ENCODE measurements around the gene CHCHD10. TPM values are rescaled to one million over a fixed set of nuclear protein-coding genes. Genes with fewer than 3 reads are reported as not detected.
"Not testable (repeated sequence)": the region's sequence is repeated elsewhere in the genome, so short reads cannot be mapped to it uniquely, and the experiment has no call there.

Gene CHCHD10
- total RNA-seq, 1 donor from 2014 or later: 3.7 TPM

DNA sequence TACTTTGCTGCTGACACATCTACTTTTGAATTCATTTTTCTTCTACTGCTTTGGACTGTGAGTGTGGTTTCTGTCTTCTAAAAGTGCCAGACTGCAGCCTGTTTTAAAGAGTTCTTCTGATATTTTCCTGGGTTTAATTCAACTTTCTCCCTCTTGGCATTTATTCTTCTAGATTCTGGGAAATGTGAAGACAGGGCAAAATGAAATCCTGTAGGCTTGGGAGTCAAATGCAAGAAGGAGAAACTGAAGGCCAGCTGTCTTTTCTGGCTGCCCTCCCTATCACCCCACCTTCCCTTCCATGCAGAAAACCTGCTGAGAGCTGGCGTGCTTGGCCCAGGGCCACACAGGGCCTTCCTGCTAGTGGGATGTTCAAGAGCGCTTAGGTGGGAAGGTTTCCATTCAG lies 24.5 kb downstream of the CHCHD10 start:
- peak overlapping the region; percentile 64 for H3K27ac ChIP-seq (ENCODE audit: low read depth, low read length)
- H3K4me3 ChIP-seq (ENCODE audit: low read length in 3 of 3): peak overlapping the region in 2 of 3 donors; percentile 3

DNA sequence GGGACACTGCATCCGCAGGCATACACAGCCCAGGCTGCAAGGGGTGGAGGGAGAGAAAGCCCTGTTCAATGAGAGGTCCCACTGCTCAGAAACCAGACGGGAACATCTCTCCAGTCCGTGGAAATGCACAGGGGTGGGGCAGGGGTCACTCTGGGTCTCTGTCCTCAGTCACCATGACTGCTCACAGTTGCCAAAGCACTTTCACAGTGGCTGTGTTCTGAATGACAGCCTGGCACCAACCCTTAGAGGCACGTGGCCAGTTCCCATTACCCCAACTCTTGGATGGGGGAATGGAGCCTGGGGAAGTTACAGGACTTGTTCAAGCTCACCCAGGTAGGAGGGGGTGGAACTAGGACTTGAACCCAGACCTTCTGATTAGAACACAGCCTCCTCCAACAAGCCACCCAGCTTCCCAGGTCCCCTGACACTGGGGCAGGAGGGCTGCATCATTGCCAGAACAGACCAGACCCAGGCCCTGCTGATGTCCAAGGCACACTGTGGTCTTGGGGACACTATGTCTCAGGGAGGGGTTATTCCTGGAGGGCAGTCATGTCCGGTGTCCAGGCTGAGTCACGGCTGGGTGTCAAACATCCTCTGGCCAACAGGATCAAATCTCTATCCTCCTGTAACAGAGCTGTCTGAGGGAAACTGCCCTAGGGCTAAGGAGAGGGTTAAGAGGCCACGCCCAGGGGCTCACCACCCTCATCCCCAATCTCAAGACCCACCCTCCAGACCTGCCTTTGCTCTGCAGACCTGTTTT lies 25.1 kb downstream of the CHCHD10 start:
- Histone ChIP-seq H3K9ac (ENCODE audit: low read depth in 1 of 3, low read length in 3 of 3) (peak overlapping the region; percentile 40 to 60 (median 40)), H3K36me3 (ENCODE audit: control insufficient read depth in 3 of 3, insufficient read depth in 3 of 3, low read length in 3 of 3) (peaks cover 15 to 29% (median 25%) of the 10 kb centered on the region in 3 donors), H3K27ac (ENCODE audit: low read depth, low read length) (peak overlapping the region; percentile 64), H3K4me3 (ENCODE audit: low read length in 3 of 3) (peak overlapping the region in 2 of 3 donors; percentile 3), H3K27me3 (ENCODE audit: control insufficient read depth in 3 of 3, insufficient read depth in 3 of 3, low read length in 3 of 3) (no peaks in the 10 kb centered on the region), H3K4me1 (ENCODE audit: control insufficient read depth in 3 of 3, insufficient read depth in 3 of 3, low read length in 3 of 3) (peaks cover 18 to 26% (median 20%) of the 10 kb centered on the region in 3 donors), H3K9me3 (ENCODE audit: control insufficient read depth in 3 of 3, low read length in 3 of 3) (no peaks in the 10 kb centered on the region)

More for the DNA sequence above, 24.5 kb downstream of the CHCHD10 start:
- Histone ChIP-seq H3K9me3 (ENCODE audit: control insufficient read depth in 3 of 3, low read length in 3 of 3) (no peaks in the 10 kb centered on the region), H3K27me3 (ENCODE audit: control insufficient read depth in 3 of 3, insufficient read depth in 3 of 3, low read length in 3 of 3) (no peaks in the 10 kb centered on the region), H3K4me1 (ENCODE audit: control insufficient read depth in 3 of 3, insufficient read depth in 3 of 3, low read length in 3 of 3) (peaks cover 18 to 26% (median 20%) of the 10 kb centered on the region in 3 donors), H3K9ac (ENCODE audit: low read depth in 1 of 3, low read length in 3 of 3) (peak overlapping the region in 1 of 3 donors; percentile 60), H3K36me3 (ENCODE audit: control insufficient read depth in 3 of 3, insufficient read depth in 3 of 3, low read length in 3 of 3) (peaks cover 15 to 29% (median 25%) of the 10 kb centered on the region in 3 donors)

DNA sequence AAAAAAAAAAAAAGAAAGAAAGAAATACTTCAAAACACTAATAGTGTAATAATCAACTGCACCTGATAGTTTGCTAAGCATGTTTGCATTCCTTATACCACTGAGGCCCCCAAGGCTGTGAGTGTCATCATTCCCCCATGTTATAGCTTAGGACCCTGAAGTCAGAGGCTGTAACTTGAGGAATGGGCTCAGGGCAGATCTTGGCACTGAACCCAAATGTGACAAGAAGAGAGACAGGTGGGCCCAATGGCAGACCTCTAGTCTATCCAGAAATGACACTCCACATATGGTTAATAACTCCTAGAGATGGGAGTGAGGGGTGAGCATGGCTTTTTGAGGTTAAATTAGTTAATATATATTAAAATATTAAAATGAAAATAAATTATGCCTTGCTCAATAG lies 30.1 kb downstream of the CHCHD10 start:
- Histone ChIP-seq H3K4me3 (ENCODE audit: low read length in 3 of 3) (no peak overlapping the region), H3K27me3 (ENCODE audit: control insufficient read depth in 3 of 3, insufficient read depth in 3 of 3, low read length in 3 of 3) (no peaks in the 10 kb centered on the region), H3K27ac (ENCODE audit: low read depth, low read length) (no peak overlapping the region), H3K36me3 (ENCODE audit: control insufficient read depth in 3 of 3, insufficient read depth in 3 of 3, low read length in 3 of 3) (peaks cover 0 to 5% (median 3%) of the 10 kb centered on the region in 3 donors), H3K9me3 (ENCODE audit: control insufficient read depth in 3 of 3, low read length in 3 of 3) (no peaks in the 10 kb centered on the region), H3K9ac (ENCODE audit: low read depth in 1 of 3, low read length in 3 of 3) (no peak overlapping the region), H3K4me1 (ENCODE audit: control insufficient read depth in 3 of 3, insufficient read depth in 3 of 3, low read length in 3 of 3) (peaks cover 7 to 12% (median 7%) of the 10 kb centered on the region in 3 donors)

DNA sequence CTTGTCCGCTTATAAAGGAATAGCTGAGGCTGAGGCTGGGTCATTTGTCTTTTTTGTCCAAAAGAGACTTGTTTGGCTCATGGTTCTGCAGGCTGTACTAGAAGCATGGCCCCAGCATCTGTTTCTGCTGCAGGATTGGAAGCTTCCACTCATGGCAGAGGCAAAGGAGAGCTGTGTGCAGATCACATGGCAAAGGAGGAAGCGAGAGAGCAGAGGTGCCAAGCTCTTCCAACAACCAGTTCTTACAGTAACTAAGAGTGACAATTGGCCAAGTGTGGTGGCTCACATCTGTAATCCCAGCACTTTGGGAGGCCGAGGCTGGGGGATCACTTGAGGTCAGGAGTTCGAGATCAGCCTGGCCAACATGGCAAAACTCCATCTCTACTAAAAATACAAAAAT lies 39.7 kb downstream of the CHCHD10 start:
- H3K27ac ChIP-seq (ENCODE audit: low read depth, low read length); H3K4me3 ChIP-seq (ENCODE audit: low read length in 3 of 3); H3K27me3 ChIP-seq (ENCODE audit: control insufficient read depth in 3 of 3, insufficient read depth in 3 of 3, low read length in 3 of 3); H3K36me3 ChIP-seq (ENCODE audit: control insufficient read depth in 3 of 3, insufficient read depth in 3 of 3, low read length in 3 of 3); H3K4me1 ChIP-seq (ENCODE audit: control insufficient read depth in 3 of 3, insufficient read depth in 3 of 3, low read length in 3 of 3); H3K9ac ChIP-seq (ENCODE audit: low read depth in 1 of 3, low read length in 3 of 3); H3K9me3 ChIP-seq (ENCODE audit: control insufficient read depth in 3 of 3, low read length in 3 of 3): not testable (repeated sequence)

DNA sequence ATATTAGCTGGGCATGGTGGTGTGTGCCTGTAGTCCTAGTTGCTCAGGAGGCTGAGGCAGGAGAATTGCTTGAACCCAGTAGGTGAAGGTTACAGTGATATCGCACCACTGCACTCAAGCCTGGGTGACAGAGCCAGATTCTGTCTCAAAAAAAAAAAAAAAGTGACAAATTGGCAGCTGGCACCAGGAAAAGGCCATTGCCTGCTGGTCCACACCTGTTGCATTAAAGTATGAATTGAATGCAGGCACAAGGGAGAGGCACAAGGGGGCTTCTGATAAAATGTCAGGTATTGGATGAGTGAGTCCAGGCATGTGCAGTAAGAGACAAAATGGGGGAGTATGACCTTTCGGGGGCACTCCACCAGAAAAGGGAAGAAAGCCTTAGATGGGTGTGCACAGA lies 45.0 kb downstream of the CHCHD10 start:
- Histone ChIP-seq H3K9me3 (ENCODE audit: control insufficient read depth in 3 of 3, low read length in 3 of 3) (no peaks in the 10 kb centered on the region), H3K27me3 (ENCODE audit: control insufficient read depth in 3 of 3, insufficient read depth in 3 of 3, low read length in 3 of 3) (no peaks in the 10 kb centered on the region), H3K4me3 (ENCODE audit: low read length in 3 of 3) (no peak overlapping the region), H3K36me3 (ENCODE audit: control insufficient read depth in 3 of 3, insufficient read depth in 3 of 3, low read length in 3 of 3) (no peaks in the 10 kb centered on the region), H3K4me1 (ENCODE audit: control insufficient read depth in 3 of 3, insufficient read depth in 3 of 3, low read length in 3 of 3) (peaks cover 0 to 4% (median under 1%) of the 10 kb centered on the region in 3 donors), H3K27ac (ENCODE audit: low read depth, low read length) (no peak overlapping the region), H3K9ac (ENCODE audit: low read depth in 1 of 3, low read length in 3 of 3) (no peak overlapping the region)

DNA sequence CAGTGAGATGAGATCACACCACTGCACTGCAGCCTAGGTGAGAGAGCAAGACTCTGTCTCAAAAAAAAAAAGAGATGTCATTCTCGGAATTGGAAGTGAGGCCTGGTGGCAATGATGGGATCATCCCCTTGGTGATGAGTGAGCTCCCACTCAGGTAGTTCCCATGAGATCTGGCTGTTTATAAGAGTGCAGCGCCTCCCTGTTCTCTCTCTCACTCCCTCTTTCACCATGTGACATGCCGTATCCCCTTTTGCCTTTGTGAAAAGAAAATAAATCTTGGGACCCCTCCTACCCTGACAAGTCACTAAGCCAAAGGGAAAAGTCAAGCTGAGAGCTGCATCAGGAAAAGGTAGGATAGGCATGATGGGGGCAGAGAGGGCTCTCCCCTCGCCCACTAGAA lies 45.6 kb downstream of the CHCHD10 start:
- Histone ChIP-seq H3K27me3 (ENCODE audit: control insufficient read depth in 3 of 3, insufficient read depth in 3 of 3, low read length in 3 of 3) (no peaks in the 10 kb centered on the region), H3K9me3 (ENCODE audit: control insufficient read depth in 3 of 3, low read length in 3 of 3) (no peaks in the 10 kb centered on the region), H3K4me3 (ENCODE audit: low read length in 3 of 3) (no peak overlapping the region), H3K36me3 (ENCODE audit: control insufficient read depth in 3 of 3, insufficient read depth in 3 of 3, low read length in 3 of 3) (no peaks in the 10 kb centered on the region), H3K27ac (ENCODE audit: low read depth, low read length) (no peak overlapping the region), H3K4me1 (ENCODE audit: control insufficient read depth in 3 of 3, insufficient read depth in 3 of 3, low read length in 3 of 3) (peaks cover 3 to 6% (median 3%) of the 10 kb centered on the region in 3 donors), H3K9ac (ENCODE audit: low read depth in 1 of 3, low read length in 3 of 3) (no peak overlapping the region)

DNA sequence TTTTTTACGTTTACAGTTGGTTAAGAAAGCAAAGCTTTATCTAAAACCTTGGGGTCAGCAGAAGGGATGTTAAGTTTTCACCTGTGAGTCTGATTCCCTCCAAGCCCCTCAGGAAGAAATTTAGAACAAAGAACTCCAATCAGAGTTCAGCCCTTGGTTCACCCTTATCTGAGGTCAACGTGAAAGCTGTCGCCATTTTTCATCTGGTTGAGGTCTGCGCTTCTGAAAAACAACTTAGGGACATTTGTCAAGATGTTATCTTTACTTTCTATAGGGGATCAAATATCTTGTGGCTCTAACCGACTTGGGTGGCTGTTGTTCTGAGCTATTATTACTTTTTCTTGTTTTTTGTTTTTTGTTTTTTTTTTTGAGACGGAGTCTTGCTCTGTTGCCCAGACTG lies 46.9 kb downstream of the CHCHD10 start:
- Histone ChIP-seq H3K36me3 (ENCODE audit: control insufficient read depth in 3 of 3, insufficient read depth in 3 of 3, low read length in 3 of 3) (no peaks in the 10 kb centered on the region), H3K27me3 (ENCODE audit: control insufficient read depth in 3 of 3, insufficient read depth in 3 of 3, low read length in 3 of 3) (no peaks in the 10 kb centered on the region), H3K27ac (ENCODE audit: low read depth, low read length) (no peak overlapping the region), H3K4me3 (ENCODE audit: low read length in 3 of 3) (no peak overlapping the region), H3K9ac (ENCODE audit: low read depth in 1 of 3, low read length in 3 of 3) (no peak overlapping the region), H3K9me3 (ENCODE audit: control insufficient read depth in 3 of 3, low read length in 3 of 3) (no peaks in the 10 kb centered on the region), H3K4me1 (ENCODE audit: control insufficient read depth in 3 of 3, insufficient read depth in 3 of 3, low read length in 3 of 3) (peaks cover 6 to 13% (median 10%) of the 10 kb centered on the region in 3 donors)

DNA sequence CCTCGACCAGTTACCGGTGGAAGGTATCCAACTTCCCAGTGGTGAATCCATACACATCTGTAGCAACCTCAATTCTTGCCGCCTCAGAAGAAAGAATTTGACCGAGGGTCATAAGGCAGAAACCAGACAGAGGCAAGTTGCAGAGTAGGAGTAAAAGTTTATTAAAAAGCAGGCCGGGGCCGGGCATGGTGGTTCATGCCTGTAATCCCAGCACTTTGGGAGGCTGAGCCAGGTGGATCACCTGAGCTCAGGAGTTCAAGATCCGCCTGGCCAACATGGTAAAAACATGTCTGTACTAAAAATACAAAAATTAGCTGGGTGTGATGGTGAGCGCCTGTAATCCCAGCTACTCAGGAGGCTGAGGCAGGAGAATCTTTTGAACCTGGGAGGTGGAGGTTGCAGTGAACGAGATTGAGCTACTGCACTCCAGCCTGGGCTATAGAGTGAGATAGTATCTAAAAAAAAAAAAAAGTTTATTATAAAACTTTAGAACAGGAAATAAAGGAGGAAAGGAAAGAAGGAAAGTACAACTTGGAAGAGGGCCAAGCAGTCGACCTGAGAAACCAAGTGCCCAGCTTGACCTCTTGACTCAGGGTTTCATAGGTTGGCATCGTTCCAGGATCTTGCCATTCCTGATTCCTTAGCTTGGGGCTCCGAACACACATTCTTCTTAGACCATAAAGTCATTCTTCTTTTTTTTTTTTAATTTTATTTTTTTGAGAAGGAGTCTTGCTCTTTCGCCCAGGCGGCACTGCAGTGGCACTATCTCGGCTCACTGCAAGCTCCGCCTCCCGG lies 49.2 kb downstream of the CHCHD10 start:
- no peak overlapping the region for H3K9ac ChIP-seq (ENCODE audit: low read depth in 1 of 3, low read length in 3 of 3)
- no peaks in the 10 kb centered on the region for H3K27me3 ChIP-seq (ENCODE audit: control insufficient read depth in 3 of 3, insufficient read depth in 3 of 3, low read length in 3 of 3)
- H3K4me1 ChIP-seq (ENCODE audit: control insufficient read depth in 3 of 3, insufficient read depth in 3 of 3, low read length in 3 of 3): peaks cover 6 to 19% (median 10%) of the 10 kb centered on the region in 3 donors
- H3K36me3 ChIP-seq (ENCODE audit: control insufficient read depth in 3 of 3, insufficient read depth in 3 of 3, low read length in 3 of 3): peaks cover 6 to 10% (median 9%) of the 10 kb centered on the region in 3 donors
- no peak overlapping the region for H3K27ac ChIP-seq (ENCODE audit: low read depth, low read length)
- H3K4me3 ChIP-seq (ENCODE audit: low read length in 3 of 3): no peak overlapping the region
- no peaks in the 10 kb centered on the region for H3K9me3 ChIP-seq (ENCODE audit: control insufficient read depth in 3 of 3, low read length in 3 of 3)

DNA sequence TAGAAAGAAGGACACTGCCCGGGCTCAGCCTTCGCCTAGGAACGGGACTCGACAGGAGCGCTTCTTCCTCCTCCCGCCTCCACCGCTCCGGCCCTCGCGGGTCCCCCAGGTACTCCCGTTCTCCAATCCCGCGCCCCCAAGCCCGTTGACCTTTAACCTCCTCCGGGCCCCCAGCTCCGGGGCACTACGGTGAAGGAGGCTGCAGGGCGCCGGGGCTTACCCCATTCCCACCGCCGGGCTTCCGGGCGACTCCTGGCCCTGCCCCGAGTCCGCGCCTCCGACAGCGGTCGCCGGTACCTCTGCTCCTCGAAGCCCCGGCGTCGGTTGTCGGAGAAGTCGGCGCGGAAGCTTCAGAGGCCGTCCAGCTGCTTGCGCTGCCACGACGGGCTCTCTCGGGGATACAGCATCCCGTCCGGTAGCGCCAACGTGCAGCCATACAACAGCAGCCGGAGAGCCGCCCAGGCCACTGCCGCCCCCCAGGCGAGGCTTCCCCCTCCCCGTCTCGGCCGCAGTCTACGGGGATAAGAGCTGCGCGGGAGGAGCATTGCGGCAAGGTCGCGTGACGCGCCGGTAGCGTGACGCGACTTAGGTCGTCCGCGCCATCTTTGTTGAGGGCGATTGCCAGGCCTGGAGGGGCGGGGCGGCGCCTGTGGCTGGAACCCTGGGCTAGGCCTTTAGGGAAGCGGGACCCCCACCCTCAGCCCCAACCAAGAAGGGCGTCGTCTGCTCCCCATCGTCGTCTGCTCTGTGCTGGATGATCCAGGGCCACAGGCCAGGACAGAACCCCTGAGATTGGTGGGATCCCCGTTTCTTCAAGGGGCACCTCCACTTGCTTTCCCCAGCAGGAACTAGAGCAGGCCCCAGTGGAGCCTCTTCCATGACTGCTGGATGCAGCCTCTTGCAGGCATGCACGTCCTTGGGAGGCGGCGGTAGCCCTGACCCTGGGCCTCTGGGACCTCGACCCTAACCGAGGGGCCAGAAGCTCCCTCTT lies 50.7 kb downstream of the CHCHD10 start:
- Histone ChIP-seq H3K36me3 (ENCODE audit: control insufficient read depth in 3 of 3, insufficient read depth in 3 of 3, low read length in 3 of 3) (peaks cover 12 to 16% (median 12%) of the 10 kb centered on the region in 3 donors), H3K9ac (ENCODE audit: low read depth in 1 of 3, low read length in 3 of 3) (peak overlapping the region; percentile 84 to 89 (median 89)), H3K9me3 (ENCODE audit: control insufficient read depth in 3 of 3, low read length in 3 of 3) (no peaks in the 10 kb centered on the region), H3K27ac (ENCODE audit: low read depth, low read length) (peak overlapping the region; percentile 70), H3K4me1 (ENCODE audit: control insufficient read depth in 3 of 3, insufficient read depth in 3 of 3, low read length in 3 of 3) (peaks cover 6 to 19% (median 10%) of the 10 kb centered on the region in 3 donors), H3K4me3 (ENCODE audit: low read length in 3 of 3) (peak overlapping the region; percentile 82 to 98 (median 97)), H3K27me3 (ENCODE audit: control insufficient read depth in 3 of 3, insufficient read depth in 3 of 3, low read length in 3 of 3) (no peaks in the 10 kb centered on the region)

All from skeletal muscle tissue (tissue), 4 donors.